GM23338 (cell line): Measurements from ENCODE around the gene PHC1. TPM values are rescaled to one million over a fixed set of nuclear protein-coding genes. Genes with fewer than 3 reads are reported as not detected.

Experiments used
- ATAC-seq: fragments of 200-7000 bp; cut with Tn5 transposase; 3 replicates; pipeline ENCODE4 v1.9.1; 2020
- DNase-seq: peaks from one replicate; pipeline ENCODE4 v3.0.0-alpha.2; 2015; ENCODE audit warnings: low spot score
- H2AFZ ChIP-seq: fragments of 200-600 bp; sonication (generic); 2 replicates; pipeline ENCODE4 v1.8.0; 2016; ENCODE audit warnings: antibody characterized with exemption, mild to moderate bottlenecking, moderate library complexity
- H3F3A ChIP-seq: fragments of 200-600 bp; sonication (generic); replicated peaks from 2 replicates; pipeline ENCODE4 v1.8.0; 2017; ENCODE audit warnings: antibody characterized with exemption, mixed run types, low read depth
- H3K27ac ChIP-seq: fragments of 200-600 bp; sonication (generic); 2 replicates; pipeline ENCODE4 v1.6.1; 2016; ENCODE audit warnings: low read depth
- H3K27me3 ChIP-seq: fragments of 200-600 bp; sonication (generic); 2 replicates; pipeline ENCODE4 v1.8.0; 2016; ENCODE audit warnings: mild to moderate bottlenecking, mixed run types, moderate library complexity; ENCODE audit not compliant: insufficient read depth
- H3K36me3 ChIP-seq: fragments of 200-600 bp; sonication (generic); 2 replicates; pipeline ENCODE4 v1.8.0; 2016; ENCODE audit warnings: mild to moderate bottlenecking; ENCODE audit not compliant: insufficient read depth
- H3K4me1 ChIP-seq: fragments of 200-600 bp; sonication (generic); 2 replicates; pipeline ENCODE4 v1.8.0; 2016; ENCODE audit warnings: mild to moderate bottlenecking, moderate library complexity; ENCODE audit not compliant: insufficient read depth
- H3K4me2 ChIP-seq: fragments of 200-600 bp; sonication (generic); 2 replicates; pipeline ENCODE4 v1.7.1; 2017; ENCODE audit warnings: mixed run types
- H3K4me3 ChIP-seq: fragments of 200-600 bp; sonication (generic); 2 replicates; pipeline ENCODE4 v1.6.1; 2016; ENCODE audit warnings: mixed run types
- H3K79me2 ChIP-seq: fragments of 200-600 bp; sonication (generic); replicated peaks from 2 replicates; pipeline ENCODE4 v1.8.0; 2017; ENCODE audit warnings: mild to moderate bottlenecking; ENCODE audit not compliant: insufficient read depth
- H3K9me2 ChIP-seq: fragments of 200-600 bp; sonication (generic); 2 replicates; pipeline ENCODE4 v1.8.0; 2017; ENCODE audit not compliant: insufficient read depth
- H4K20me1 ChIP-seq: fragments of 200-600 bp; sonication (generic); replicated peaks from 2 replicates; pipeline ENCODE4 v1.8.0; 2017; ENCODE audit warnings: mild to moderate bottlenecking; ENCODE audit not compliant: insufficient read depth
- H3K27ac Mint-ChIP-seq: 2 replicates; pipeline ENCODE4 v1.8.0; 2020; ENCODE audit warnings: inconsistent platforms, mild to moderate bottlenecking, moderate library complexity, mixed read lengths
- H3K27me3 Mint-ChIP-seq: 3 replicates; pipeline ENCODE4 v1.8.0; 2022; ENCODE audit warnings: low read depth, mild to moderate bottlenecking, moderate library complexity, mixed read lengths, inconsistent platforms; ENCODE audit not compliant: insufficient read depth, poor library complexity
- H3K36me3 Mint-ChIP-seq: 3 replicates; pipeline ENCODE4 v1.8.0; 2021; ENCODE audit warnings: low read depth, mild to moderate bottlenecking, inconsistent platforms, moderate library complexity, mixed read lengths
- H3K4me1 Mint-ChIP-seq: 3 replicates; pipeline ENCODE4 v1.8.0; 2020; ENCODE audit warnings: mild to moderate bottlenecking, inconsistent platforms, mixed read lengths
- H3K4me3 Mint-ChIP-seq: 3 replicates; pipeline ENCODE4 v1.8.0; 2021; ENCODE audit warnings: moderate library complexity, mild to moderate bottlenecking, inconsistent platforms, mixed read lengths
- H3K9me3 Mint-ChIP-seq: 3 replicates; pipeline ENCODE4 v1.8.0; 2020; ENCODE audit warnings: moderate library complexity, mild to moderate bottlenecking, inconsistent platforms, mixed read lengths
- CTCF ChIP-seq, 2 experiments: fragments of 200-600 bp in 1 of 2; sonication (generic) in 1 of 2; conservative IDR thresholded peaks; 2 replicates each; pipeline versions ENCODE4 v1.5.1 to v1.6.1; 2016 to 2017; ENCODE audit warnings: antibody characterized with exemption in 2 of 2, low read depth in 2 of 2, mild to moderate bottlenecking in 2 of 2, moderate library complexity in 1 of 2
- EZH2 ChIP-seq: fragments of 200-600 bp; sonication (generic); IDR thresholded peaks from one replicate; pipeline ENCODE4 v1.8.0; 2017; ENCODE audit warnings: antibody characterized with exemption, mild to moderate bottlenecking, low read depth; ENCODE audit not compliant: unreplicated experiment
- EZH2phosphoT487 ChIP-seq: fragments of 200-600 bp; sonication (generic); IDR thresholded peaks from one replicate; pipeline ENCODE4 v1.8.1; 2018; ENCODE audit warnings: antibody characterized with exemption; ENCODE audit not compliant: unreplicated experiment
- JUNB ChIP-seq: IDR thresholded peaks from one replicate; pipeline ENCODE4 v1.6.1; 2016; ENCODE audit warnings: antibody characterized with exemption; ENCODE audit not compliant: unreplicated experiment
- POLR2AphosphoS5 ChIP-seq: IDR thresholded peaks from 2 replicates; pipeline ENCODE4 v1.6.1; 2016; ENCODE audit warnings: antibody characterized with exemption, low read depth
- STAT1 ChIP-seq: IDR thresholded peaks from one replicate; pipeline ENCODE4 v1.6.1; 2016; ENCODE audit warnings: antibody characterized with exemption; ENCODE audit not compliant: unreplicated experiment
- ZNF114 ChIP-seq: fragments of 250-450 bp; sonication (Bioruptor Pico); IDR thresholded peaks from 2 replicates; pipeline ENCODE4 v1.5.0; 2020; ENCODE audit warnings: mild to moderate bottlenecking, moderate library complexity
- ZNF331 ChIP-seq: fragments of 250-450 bp; sonication (Bioruptor Pico); IDR thresholded peaks from 2 replicates; pipeline ENCODE4 v1.5.0; 2020; ENCODE audit warnings: low read depth, mild to moderate bottlenecking, moderate library complexity
- polyA plus RNA-seq: library from polyadenylated mRNA; unstranded; fragments of >200 nt; fragmentation: Nextera tagmentation; extraction: Ambion mirVana; gene quantifications from 2 replicates; pipeline ENCODE4 v1.2.1, GENCODE V29; 2016
- total RNA-seq: library from RNA; depleted of rRNA; stranded (reverse); fragments of >200 nt; shearing (Covaris generic); gene quantifications from 2 replicates; pipeline ENCODE4 v1.2.3, GENCODE V29; 2014
- TF ChIP-seq, protein P1 (sequence below): fragments of 250-450 bp; sonication (Bioruptor Pico); IDR thresholded peaks from 2 replicates; pipeline ENCODE4 v1.5.0; 2020; ENCODE audit warnings: mild to moderate bottlenecking, moderate library complexity

Gene PHC1
- total and polyA plus RNA-seq, 2 experiments from 2014 or later, result 303 to 1,069 TPM

- TF ChIP-seq, protein P1, sequence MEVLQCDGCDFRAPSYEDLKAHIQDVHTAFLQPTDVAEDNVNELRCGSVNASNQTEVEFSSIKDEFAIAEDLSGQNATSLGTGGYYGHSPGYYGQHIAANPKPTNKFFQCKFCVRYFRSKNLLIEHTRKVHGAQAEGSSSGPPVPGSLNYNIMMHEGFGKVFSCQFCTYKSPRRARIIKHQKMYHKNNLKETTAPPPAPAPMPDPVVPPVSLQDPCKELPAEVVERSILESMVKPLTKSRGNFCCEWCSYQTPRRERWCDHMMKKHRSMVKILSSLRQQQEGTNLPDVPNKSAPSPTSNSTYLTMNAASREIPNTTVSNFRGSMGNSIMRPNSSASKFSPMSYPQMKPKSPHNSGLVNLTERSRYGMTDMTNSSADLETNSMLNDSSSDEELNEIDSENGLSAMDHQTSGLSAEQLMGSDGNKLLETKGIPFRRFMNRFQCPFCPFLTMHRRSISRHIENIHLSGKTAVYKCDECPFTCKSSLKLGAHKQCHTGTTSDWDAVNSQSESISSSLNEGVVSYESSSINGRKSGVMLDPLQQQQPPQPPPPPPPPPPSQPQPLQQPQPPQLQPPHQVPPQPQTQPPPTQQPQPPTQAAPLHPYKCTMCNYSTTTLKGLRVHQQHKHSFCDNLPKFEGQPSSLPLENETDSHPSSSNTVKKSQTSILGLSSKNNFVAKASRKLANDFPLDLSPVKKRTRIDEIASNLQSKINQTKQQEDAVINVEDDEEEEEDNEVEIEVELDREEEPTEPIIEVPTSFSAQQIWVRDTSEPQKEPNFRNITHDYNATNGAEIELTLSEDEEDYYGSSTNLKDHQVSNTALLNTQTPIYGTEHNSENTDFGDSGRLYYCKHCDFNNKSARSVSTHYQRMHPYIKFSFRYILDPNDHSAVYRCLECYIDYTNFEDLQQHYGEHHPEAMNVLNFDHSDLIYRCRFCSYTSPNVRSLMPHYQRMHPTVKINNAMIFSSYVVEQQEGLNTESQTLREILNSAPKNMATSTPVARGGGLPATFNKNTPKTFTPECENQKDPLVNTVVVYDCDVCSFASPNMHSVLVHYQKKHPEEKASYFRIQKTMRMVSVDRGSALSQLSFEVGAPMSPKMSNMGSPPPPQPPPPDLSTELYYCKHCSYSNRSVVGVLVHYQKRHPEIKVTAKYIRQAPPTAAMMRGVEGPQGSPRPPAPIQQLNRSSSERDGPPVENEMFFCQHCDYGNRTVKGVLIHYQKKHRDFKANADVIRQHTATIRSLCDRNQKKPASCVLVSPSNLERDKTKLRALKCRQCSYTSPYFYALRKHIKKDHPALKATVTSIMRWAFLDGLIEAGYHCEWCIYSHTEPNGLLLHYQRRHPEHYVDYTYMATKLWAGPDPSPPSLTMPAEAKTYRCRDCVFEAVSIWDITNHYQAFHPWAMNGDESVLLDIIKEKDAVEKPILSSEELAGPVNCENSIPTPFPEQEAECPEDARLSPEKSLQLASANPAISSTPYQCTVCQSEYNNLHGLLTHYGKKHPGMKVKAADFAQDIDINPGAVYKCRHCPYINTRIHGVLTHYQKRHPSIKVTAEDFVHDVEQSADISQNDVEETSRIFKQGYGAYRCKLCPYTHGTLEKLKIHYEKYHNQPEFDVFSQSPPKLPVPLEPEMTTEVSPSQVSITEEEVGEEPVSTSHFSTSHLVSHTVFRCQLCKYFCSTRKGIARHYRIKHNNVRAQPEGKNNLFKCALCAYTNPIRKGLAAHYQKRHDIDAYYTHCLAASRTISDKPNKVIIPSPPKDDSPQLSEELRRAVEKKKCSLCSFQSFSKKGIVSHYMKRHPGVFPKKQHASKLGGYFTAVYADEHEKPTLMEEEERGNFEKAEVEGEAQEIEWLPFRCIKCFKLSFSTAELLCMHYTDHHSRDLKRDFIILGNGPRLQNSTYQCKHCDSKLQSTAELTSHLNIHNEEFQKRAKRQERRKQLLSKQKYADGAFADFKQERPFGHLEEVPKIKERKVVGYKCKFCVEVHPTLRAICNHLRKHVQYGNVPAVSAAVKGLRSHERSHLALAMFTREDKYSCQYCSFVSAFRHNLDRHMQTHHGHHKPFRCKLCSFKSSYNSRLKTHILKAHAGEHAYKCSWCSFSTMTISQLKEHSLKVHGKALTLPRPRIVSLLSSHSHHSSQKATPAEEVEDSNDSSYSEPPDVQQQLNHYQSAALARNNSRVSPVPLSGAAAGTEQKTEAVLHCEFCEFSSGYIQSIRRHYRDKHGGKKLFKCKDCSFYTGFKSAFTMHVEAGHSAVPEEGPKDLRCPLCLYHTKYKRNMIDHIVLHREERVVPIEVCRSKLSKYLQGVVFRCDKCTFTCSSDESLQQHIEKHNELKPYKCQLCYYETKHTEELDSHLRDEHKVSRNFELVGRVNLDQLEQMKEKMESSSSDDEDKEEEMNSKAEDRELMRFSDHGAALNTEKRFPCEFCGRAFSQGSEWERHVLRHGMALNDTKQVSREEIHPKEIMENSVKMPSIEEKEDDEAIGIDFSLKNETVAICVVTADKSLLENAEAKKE (CRISPR knock-in tag), result no peak
- TF ChIP-seq JUNB, result no peak
Measured at GRCh38 chr12:8867009-8867408, 47.3 kb upstream of the PHC1 start (continued).

DNA sequence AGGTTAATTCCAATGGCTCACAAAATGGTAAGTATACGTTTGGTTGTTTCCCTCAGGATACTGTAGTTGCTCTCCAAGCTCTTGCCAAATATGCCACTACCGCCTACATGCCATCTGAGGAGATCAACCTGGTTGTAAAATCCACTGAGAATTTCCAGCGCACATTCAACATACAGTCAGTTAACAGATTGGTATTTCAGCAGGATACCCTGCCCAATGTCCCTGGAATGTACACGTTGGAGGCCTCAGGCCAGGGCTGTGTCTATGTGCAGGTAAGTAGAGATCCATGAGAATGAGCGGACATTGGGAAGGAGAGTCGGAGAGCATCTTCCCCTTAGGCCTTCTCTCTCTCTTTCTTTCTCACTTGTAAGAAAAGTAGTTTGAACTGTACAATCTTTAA, 46.5 kb upstream of the PHC1 start:
- ATAC-seq (no peak), DNase-seq (no peak)
- no peak overlapping the region for H3K4me2 ChIP-seq
- H3K79me2 ChIP-seq, result no peaks in the 10 kb centered on the region
- no peaks in the 10 kb centered on the region for H3F3A ChIP-seq
- H3K4me3 ChIP-seq, result no peak overlapping the region
- Mint-ChIP-seq H3K27me3 (no peaks in the 10 kb centered on the region), H3K4me3 (no peak overlapping the region), H3K36me3 (peaks cover 16% of the 10 kb centered on the region; the same call in 2 of the 3 replicates), H3K9me3 (no peaks in the 10 kb centered on the region), H3K27ac (no peak overlapping the region), H3K4me1 (no peaks in the 10 kb centered on the region)
- no peaks in the 10 kb centered on the region for H4K20me1 ChIP-seq
- H3K36me3 ChIP-seq, result no peaks in the 10 kb centered on the region
- no peaks in the 10 kb centered on the region for H3K4me1 ChIP-seq
- no peak overlapping the region for H3K27ac ChIP-seq
- no peaks in the 10 kb centered on the region for H3K27me3 ChIP-seq
- no peak overlapping the region for H2AFZ ChIP-seq
- no peaks in the 10 kb centered on the region for H3K9me2 ChIP-seq
- no peak for TF ChIP-seq JUNB
- TF ChIP-seq ZNF331 (CRISPR knock-in tag), result no peak
- no peak for TF ChIP-seq POLR2AphosphoS5
- TF ChIP-seq STAT1, result no peak
- TF ChIP-seq, protein P1 (CRISPR knock-in tag), result no peak
- TF ChIP-seq EZH2phosphoT487, result no peak
- no peak for TF ChIP-seq ZNF114 (CRISPR knock-in tag)
- no peak for TF ChIP-seq EZH2
- TF ChIP-seq CTCF (conservative IDR thresholded peaks at IDR 0.05; ENCODE audit: low read depth in 2 of 2), result no peak
